Choroid plexus epithelial cell (primary cell): ENCODE results near the gene IQGAP1.
A peak's percentile ranks its signal among the peaks of the same experiment; 100 is the strongest.

Experiments used
- DNase-seq: peaks from one replicate; pipeline ENCODE4 v3.0.0-alpha.2; 2010; ENCODE audit warnings: low read depth
- H3K4me3 ChIP-seq: 2 replicates; pipeline ENCODE4 v1.5.1; 2011; ENCODE audit warnings: low read depth, mild to moderate bottlenecking, control low read depth, low read length, moderate library complexity
- TF ChIP-seq, protein P1 (sequence below): conservative IDR thresholded peaks from 2 replicates; pipeline ENCODE4 v1.5.1; 2011; ENCODE audit warnings: low read depth, mild to moderate bottlenecking, control low read depth, inconsistent platforms, low read length, moderate library complexity

IQGAP1 gene

DNA sequence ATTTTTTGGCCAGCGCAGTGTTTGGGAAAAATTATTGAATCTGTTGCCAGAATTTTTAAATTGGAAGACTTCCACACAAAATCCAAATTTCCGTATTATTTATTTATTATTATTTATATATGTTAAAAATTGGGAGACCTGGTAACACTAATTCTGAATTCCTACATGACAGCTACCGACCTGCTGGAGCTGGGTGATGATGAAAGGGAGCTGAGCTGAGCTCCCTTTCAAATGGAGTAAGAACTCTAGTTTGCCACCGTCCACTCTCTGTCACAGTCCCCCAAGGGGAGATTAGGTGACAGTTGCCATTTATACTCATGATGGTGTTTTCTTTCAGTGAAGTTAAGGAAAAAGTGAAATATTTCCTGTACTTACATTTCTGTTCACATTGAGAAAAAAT, 143.1 kb downstream of the IQGAP1 start:
- H3K4me3 ChIP-seq: peak overlapping the region; percentile 81
- DNase-seq: no peak
- TF ChIP-seq, protein P1, sequence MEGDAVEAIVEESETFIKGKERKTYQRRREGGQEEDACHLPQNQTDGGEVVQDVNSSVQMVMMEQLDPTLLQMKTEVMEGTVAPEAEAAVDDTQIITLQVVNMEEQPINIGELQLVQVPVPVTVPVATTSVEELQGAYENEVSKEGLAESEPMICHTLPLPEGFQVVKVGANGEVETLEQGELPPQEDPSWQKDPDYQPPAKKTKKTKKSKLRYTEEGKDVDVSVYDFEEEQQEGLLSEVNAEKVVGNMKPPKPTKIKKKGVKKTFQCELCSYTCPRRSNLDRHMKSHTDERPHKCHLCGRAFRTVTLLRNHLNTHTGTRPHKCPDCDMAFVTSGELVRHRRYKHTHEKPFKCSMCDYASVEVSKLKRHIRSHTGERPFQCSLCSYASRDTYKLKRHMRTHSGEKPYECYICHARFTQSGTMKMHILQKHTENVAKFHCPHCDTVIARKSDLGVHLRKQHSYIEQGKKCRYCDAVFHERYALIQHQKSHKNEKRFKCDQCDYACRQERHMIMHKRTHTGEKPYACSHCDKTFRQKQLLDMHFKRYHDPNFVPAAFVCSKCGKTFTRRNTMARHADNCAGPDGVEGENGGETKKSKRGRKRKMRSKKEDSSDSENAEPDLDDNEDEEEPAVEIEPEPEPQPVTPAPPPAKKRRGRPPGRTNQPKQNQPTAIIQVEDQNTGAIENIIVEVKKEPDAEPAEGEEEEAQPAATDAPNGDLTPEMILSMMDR: no peak

DNA sequence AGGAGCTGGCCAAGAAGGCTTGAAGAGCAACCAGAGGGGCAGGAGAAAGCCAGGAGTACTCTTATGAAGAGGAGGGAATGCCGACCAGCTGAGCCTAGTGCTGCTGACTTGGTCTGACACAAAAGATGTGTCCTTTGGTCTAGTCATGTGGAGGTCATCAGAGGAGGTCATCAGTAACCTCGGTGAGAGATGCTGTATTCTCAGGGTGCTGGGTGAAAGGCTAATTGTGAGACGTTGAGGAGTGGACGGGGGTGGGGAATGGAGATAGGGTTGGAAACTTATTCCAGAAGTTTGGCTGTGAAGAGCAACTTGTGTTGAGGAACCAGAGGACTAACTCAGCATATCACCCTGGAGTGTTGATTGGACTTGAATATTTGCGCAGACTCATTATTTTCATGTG, 147.2 kb downstream of the IQGAP1 start:
- no peak for DNase-seq
- TF ChIP-seq, protein P1: no peak
- H3K4me3 ChIP-seq: no peak overlapping the region

DNA sequence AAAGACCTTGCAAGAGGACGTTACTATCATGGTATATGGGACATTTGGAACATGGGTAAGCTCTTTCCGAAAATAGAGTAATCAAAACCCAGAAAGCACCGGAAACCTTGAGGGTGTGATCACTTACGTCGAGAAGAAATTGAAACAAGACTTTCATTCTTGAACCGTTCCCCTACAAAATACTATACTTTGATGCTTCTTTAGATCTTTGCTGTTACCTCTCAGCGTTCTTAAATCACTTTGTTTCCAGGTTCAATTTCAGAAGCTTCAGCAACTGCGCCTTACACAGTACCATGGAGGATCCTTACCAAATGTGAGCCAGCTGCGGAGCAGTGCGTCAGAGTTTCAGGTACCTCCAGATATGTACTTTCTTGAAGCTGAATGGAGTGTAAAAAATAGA, 151.7 kb downstream of the IQGAP1 start:
- H3K4me3 ChIP-seq: no peak overlapping the region
- TF ChIP-seq, protein P1: no peak
- no peak for DNase-seq

DNA sequence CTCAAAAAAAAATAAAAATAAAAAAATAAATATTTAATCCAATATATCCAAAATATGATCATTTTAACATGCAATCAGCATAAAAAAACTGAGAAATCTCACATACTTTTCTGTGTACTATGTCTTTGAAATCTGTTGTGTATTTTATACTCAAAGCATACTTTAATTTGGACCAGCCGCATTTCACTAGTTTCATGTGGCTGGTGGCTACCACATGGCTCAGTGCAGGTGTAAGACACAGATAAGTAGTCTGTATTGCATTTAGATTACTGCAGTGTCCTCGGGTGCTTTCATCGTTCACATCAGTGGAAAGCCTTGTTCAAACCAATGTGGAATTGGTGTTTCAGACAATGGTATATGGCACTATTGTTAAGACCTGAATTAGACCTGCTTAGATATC, 152.7 kb downstream of the IQGAP1 start:
- no peak overlapping the region for H3K4me3 ChIP-seq
- TF ChIP-seq, protein P1: no peak
- no peak for DNase-seq

DNA sequence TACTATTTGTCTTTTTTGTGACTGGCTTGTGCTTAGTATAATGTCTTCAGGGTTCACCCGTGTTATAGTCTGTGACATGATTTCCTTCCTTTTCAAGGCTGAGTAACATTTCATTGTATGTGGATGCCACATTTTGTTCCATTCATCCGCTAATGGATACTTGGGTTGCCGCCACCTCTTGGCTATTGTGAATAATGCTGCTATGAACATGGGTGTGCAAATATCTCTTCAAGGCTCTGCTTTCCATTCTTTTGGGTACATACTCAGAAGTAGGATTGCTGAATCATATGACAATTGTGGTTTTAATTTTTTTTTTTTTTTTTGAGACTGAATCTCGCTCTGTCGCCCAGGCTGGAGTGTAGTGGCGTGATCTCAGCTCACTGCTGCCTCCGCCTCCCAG, 157.1 kb downstream of the IQGAP1 start:
- DNase-seq: no peak
- TF ChIP-seq, protein P1: peak; percentile 7
- no peak overlapping the region for H3K4me3 ChIP-seq

DNA sequence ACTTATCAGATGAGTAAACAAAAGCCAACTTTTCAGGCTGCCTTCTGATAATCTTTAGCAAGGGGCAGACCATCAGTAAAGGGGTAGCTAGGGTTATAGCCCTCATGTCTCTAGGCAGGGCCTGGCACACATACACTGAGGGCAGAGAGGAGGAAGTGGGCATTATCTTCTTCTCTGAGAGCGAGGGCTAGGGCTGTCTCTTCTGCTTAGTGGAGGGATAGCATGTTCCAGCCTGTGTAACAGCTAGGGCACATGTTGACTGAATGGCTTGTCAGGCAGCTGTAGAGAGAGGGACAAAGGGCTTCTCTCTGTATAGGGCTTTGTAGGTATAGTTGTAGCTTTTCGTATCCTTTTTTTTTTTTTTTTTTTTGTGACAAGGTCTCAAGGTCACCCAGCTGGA, 159.5 kb downstream of the IQGAP1 start:
- DNase-seq: no peak
- H3K4me3 ChIP-seq: no peak overlapping the region
- TF ChIP-seq, protein P1: no peak

DNA sequence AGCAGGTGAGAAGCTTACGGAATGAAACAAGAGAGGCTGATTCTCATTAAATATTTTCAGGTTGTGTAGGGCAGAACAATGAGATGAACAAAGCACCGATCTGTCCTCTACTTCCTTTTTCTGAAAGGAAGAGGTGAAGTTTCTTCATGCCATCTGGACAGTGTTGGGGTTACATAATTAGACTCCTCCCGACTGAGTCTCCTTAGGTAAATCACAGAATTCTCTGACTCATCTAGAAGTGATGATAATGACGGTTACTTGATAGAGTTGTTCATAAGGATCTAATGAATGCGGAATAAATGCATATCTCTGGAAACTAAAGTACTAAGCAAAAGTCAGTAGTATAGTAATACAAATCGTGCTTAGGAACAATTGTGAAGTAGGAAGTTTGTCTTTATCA, 162.9 kb downstream of the IQGAP1 start:
- DNase-seq: no peak
- no peak overlapping the region for H3K4me3 ChIP-seq
- TF ChIP-seq, protein P1: no peak
